Measurements from ENCODE around the gene ZSCAN16. TPM values are rescaled to one million over a fixed set of nuclear protein-coding genes. Genes with fewer than 3 reads are reported as not detected.

ZSCAN16 gene
- total and polyA plus RNA-seq, 9 of the 15 experiments (the other 6 are each of a cell fraction or from before 2014, with no cell fraction given): 0.08 TPM; not detected in 8

DNA sequence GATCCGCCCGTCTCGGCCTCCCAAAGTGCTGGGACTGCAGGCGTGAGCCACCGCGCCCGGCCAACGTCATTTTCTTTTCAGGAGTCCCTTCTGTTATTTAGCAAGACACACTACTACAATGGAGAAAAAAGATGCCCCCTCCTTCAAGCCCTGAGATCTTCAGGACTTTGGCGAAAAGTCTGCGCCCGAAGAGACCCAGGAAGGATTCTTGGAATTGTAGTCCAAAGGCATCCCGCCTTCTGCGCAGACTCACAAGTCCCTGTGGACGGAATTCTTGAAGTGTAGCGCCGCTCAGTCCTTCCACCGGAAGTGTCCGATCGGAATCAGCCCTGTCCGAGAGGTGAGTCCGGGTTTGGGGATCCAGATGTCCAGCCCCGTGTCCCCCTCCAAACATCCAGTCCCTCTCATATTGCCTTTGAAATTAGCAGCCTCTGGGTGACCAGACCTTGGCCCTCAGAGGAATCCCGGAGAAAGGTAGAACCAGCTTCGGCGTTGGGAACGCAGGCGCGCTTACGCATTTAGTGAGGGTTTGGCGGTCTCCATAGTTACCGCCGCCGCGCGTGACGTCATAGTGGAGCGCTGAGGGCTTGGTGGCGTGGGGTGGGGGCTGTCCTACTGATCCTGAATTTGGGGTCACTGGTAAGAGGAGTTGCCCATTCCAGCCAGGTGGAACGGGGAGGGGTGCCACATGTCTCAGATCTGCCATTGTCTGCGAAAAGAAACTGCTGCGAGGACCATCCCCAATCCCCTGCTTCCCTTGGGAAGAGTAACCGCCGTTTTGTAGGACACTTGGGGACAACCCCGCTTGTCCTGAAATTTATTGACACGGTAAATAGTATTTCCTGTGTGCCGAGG, 43.6 kb upstream of the ZSCAN16 start (continued):
- TF ChIP-seq, protein P1, sequence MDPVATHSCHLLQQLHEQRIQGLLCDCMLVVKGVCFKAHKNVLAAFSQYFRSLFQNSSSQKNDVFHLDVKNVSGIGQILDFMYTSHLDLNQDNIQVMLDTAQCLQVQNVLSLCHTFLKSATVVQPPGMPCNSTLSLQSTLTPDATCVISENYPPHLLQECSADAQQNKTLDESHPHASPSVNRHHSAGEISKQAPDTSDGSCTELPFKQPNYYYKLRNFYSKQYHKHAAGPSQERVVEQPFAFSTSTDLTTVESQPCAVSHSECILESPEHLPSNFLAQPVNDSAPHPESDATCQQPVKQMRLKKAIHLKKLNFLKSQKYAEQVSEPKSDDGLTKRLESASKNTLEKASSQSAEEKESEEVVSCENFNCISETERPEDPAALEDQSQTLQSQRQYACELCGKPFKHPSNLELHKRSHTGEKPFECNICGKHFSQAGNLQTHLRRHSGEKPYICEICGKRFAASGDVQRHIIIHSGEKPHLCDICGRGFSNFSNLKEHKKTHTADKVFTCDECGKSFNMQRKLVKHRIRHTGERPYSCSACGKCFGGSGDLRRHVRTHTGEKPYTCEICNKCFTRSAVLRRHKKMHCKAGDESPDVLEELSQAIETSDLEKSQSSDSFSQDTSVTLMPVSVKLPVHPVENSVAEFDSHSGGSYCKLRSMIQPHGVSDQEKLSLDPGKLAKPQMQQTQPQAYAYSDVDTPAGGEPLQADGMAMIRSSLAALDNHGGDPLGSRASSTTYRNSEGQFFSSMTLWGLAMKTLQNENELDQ (CRISPR knock-in tag; IDR thresholded peaks at IDR 0.05; ENCODE audit: borderline replicate concordance): peak; percentile 88; the same call in 1 of the 2 replicates
- TF ChIP-seq, protein P2, sequence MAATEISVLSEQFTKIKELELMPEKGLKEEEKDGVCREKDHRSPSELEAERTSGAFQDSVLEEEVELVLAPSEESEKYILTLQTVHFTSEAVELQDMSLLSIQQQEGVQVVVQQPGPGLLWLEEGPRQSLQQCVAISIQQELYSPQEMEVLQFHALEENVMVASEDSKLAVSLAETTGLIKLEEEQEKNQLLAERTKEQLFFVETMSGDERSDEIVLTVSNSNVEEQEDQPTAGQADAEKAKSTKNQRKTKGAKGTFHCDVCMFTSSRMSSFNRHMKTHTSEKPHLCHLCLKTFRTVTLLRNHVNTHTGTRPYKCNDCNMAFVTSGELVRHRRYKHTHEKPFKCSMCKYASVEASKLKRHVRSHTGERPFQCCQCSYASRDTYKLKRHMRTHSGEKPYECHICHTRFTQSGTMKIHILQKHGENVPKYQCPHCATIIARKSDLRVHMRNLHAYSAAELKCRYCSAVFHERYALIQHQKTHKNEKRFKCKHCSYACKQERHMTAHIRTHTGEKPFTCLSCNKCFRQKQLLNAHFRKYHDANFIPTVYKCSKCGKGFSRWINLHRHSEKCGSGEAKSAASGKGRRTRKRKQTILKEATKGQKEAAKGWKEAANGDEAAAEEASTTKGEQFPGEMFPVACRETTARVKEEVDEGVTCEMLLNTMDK (IDR thresholded peaks at IDR 0.05; ENCODE audit: borderline replicate concordance, insufficient read depth, low read depth, low read length, poor library complexity, severe bottlenecking): no peak
- peak; percentile 100 for TF ChIP-seq GABPB1 (CRISPR knock-in tag; IDR thresholded peaks at IDR 0.05)
- no peak for TF ChIP-seq SPI1 (IDR thresholded peaks at IDR 0.05; ENCODE audit: borderline replicate concordance, low read depth, low read length)
- TF ChIP-seq RBM15 (IDR thresholded peaks at IDR 0.05; ENCODE audit: insufficient read depth, low read length): no peak
- TF ChIP-seq ZC3H4 (CRISPR knock-in tag; IDR thresholded peaks at IDR 0.05; ENCODE audit: borderline replicate concordance): no peak
- TF ChIP-seq SIRT6 (IDR thresholded peaks at IDR 0.05; ENCODE audit: low read depth, low read length): no peak
- peak; percentile 79 for TF ChIP-seq POLR2A (conservative IDR thresholded peaks at IDR 0.05)
- TF ChIP-seq ZEB2 (IDR thresholded peaks at IDR 0.05): peak; percentile 99
- TF ChIP-seq, protein P3, sequence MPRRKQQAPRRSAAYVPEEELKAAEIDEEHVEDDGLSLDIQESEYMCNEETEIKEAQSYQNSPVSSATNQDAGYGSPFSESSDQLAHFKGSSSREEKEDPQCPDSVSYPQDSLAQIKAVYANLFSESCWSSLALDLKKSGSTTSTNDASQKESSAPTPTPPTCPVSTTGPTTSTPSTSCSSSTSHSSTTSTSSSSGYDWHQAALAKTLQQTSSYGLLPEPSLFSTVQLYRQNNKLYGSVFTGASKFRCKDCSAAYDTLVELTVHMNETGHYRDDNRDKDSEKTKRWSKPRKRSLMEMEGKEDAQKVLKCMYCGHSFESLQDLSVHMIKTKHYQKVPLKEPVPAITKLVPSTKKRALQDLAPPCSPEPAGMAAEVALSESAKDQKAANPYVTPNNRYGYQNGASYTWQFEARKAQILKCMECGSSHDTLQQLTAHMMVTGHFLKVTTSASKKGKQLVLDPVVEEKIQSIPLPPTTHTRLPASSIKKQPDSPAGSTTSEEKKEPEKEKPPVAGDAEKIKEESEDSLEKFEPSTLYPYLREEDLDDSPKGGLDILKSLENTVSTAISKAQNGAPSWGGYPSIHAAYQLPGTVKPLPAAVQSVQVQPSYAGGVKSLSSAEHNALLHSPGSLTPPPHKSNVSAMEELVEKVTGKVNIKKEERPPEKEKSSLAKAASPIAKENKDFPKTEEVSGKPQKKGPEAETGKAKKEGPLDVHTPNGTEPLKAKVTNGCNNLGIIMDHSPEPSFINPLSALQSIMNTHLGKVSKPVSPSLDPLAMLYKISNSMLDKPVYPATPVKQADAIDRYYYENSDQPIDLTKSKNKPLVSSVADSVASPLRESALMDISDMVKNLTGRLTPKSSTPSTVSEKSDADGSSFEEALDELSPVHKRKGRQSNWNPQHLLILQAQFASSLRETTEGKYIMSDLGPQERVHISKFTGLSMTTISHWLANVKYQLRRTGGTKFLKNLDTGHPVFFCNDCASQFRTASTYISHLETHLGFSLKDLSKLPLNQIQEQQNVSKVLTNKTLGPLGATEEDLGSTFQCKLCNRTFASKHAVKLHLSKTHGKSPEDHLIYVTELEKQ (CRISPR knock-in tag; IDR thresholded peaks at IDR 0.05): no peak
- TF ChIP-seq, protein P4, sequence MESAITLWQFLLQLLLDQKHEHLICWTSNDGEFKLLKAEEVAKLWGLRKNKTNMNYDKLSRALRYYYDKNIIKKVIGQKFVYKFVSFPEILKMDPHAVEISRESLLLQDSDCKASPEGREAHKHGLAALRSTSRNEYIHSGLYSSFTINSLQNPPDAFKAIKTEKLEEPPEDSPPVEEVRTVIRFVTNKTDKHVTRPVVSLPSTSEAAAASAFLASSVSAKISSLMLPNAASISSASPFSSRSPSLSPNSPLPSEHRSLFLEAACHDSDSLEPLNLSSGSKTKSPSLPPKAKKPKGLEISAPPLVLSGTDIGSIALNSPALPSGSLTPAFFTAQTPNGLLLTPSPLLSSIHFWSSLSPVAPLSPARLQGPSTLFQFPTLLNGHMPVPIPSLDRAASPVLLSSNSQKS (CRISPR knock-in tag; IDR thresholded peaks at IDR 0.05): no peak
- peak; percentile 44; the same call in 1 of the 2 replicates for TF ChIP-seq THRAP3 (IDR thresholded peaks at IDR 0.05; ENCODE audit: borderline replicate concordance)
- TF ChIP-seq, protein P5, sequence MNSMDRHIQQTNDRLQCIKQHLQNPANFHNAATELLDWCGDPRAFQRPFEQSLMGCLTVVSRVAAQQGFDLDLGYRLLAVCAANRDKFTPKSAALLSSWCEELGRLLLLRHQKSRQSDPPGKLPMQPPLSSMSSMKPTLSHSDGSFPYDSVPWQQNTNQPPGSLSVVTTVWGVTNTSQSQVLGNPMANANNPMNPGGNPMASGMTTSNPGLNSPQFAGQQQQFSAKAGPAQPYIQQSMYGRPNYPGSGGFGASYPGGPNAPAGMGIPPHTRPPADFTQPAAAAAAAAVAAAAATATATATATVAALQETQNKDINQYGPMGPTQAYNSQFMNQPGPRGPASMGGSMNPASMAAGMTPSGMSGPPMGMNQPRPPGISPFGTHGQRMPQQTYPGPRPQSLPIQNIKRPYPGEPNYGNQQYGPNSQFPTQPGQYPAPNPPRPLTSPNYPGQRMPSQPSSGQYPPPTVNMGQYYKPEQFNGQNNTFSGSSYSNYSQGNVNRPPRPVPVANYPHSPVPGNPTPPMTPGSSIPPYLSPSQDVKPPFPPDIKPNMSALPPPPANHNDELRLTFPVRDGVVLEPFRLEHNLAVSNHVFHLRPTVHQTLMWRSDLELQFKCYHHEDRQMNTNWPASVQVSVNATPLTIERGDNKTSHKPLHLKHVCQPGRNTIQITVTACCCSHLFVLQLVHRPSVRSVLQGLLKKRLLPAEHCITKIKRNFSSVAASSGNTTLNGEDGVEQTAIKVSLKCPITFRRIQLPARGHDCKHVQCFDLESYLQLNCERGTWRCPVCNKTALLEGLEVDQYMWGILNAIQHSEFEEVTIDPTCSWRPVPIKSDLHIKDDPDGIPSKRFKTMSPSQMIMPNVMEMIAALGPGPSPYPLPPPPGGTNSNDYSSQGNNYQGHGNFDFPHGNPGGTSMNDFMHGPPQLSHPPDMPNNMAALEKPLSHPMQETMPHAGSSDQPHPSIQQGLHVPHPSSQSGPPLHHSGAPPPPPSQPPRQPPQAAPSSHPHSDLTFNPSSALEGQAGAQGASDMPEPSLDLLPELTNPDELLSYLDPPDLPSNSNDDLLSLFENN (IDR thresholded peaks at IDR 0.05; ENCODE audit: low read depth in 2 of 2, low read length in 2 of 2): peak in 1 of 2 experiments; percentile 8; a peak in 2 of 4 replicates
